ENCODE results near the gene OR5L2. TPM values are rescaled to one million over a fixed set of nuclear protein-coding genes. Genes with fewer than 3 reads are reported as not detected.
"Not testable (repeated sequence)": the region's sequence is repeated elsewhere in the genome, so short reads cannot be mapped to it uniquely, and the experiment has no call there.

The OR5L2 gene
- total and polyA plus RNA-seq, 4 donors, result not detected

GRCh38 chr11:55873146-55873545 is 46.1 kb downstream of the OR5L2 start:
- not testable (repeated sequence) for ATAC-seq (ENCODE audit: insufficient read depth, low FRiP score); H3K27ac ChIP-seq (ENCODE audit: low read depth in 1 of 2, low read length in 1 of 2); H3K4me3 ChIP-seq; H3K9ac ChIP-seq (ENCODE audit: insufficient read depth in 1 of 2, low read length in 2 of 2); DNase-seq; H3K9me3 ChIP-seq (ENCODE audit: control insufficient read depth in 4 of 4, insufficient read depth in 3 of 4, low read length in 3 of 4); H3K4me1 ChIP-seq (ENCODE audit: control insufficient read depth in 5 of 5, insufficient read depth in 5 of 5, low read length in 5 of 5); H3K36me3 ChIP-seq (ENCODE audit: control insufficient read depth in 4 of 4, insufficient read depth in 4 of 4, low read length in 4 of 4); H3K27me3 ChIP-seq (ENCODE audit: control insufficient read depth in 3 of 3, insufficient read depth in 3 of 3, low read length in 2 of 3)
- 23 to 43% methylated on average over 30 to 34 of the region's 34 CpGs for WGBS, 2 donors

Small RNA genes within 50 kb of the gene (small RNA-seq; reads per million reads assigned to genes)
- not detected for gene AC036111.3 (ENCODE audit: low replicate concordance)

Other genes starting within 250 kb of the OR5L2 start
- not detected for gene OR4C11, start 219.6 kb upstream of the OR5L2 start, total RNA-seq
- not detected for gene OR4C11, start 219.6 kb upstream of the OR5L2 start, polyA plus RNA-seq
- gene OR4P4, start 192.1 kb upstream of the OR5L2 start, total RNA-seq, result not detected
- gene OR4P4, start 192.1 kb upstream of the OR5L2 start, polyA plus RNA-seq, result not detected
- not detected for gene OR4S2, start 178.9 kb upstream of the OR5L2 start, total RNA-seq
- gene OR4S2, start 178.9 kb upstream of the OR5L2 start, polyA plus RNA-seq, result not detected
- gene OR4C6, start 165.0 kb upstream of the OR5L2 start, total RNA-seq, result not detected
- gene OR4C6, start 165.0 kb upstream of the OR5L2 start, polyA plus RNA-seq, result not detected
- not detected for gene OR5D13, start 53.8 kb upstream of the OR5L2 start, total RNA-seq
- gene OR5D13, start 53.8 kb upstream of the OR5L2 start, polyA plus RNA-seq, result not detected
- gene OR5D14, start 31.7 kb upstream of the OR5L2 start, total RNA-seq, result not detected
- gene OR5D14, start 31.7 kb upstream of the OR5L2 start, polyA plus RNA-seq, result not detected
- gene OR5L1, start 15.9 kb upstream of the OR5L2 start, total RNA-seq, result not detected
- gene OR5L1, start 15.9 kb upstream of the OR5L2 start, polyA plus RNA-seq, result not detected
- gene OR5D18, start 7.6 kb upstream of the OR5L2 start, total RNA-seq, result not detected
- not detected for gene OR5D18, start 7.6 kb upstream of the OR5L2 start, polyA plus RNA-seq
- gene OR5D16, start 11.5 kb downstream of the OR5L2 start, total RNA-seq, result not detected
- not detected for gene OR5D16, start 11.5 kb downstream of the OR5L2 start, polyA plus RNA-seq
- not detected for gene TRIM51, start 56.1 kb downstream of the OR5L2 start, total RNA-seq
- not detected for gene TRIM51, start 56.1 kb downstream of the OR5L2 start, polyA plus RNA-seq
- not detected for gene OR5W2, start 87.4 kb downstream of the OR5L2 start, total RNA-seq
- not detected for gene OR5W2, start 87.4 kb downstream of the OR5L2 start, polyA plus RNA-seq
- not detected for gene OR5I1, start 109.2 kb downstream of the OR5L2 start, total RNA-seq
- gene OR5I1, start 109.2 kb downstream of the OR5L2 start, polyA plus RNA-seq, result not detected
- not detected for gene OR10AG1, start 142.7 kb downstream of the OR5L2 start, total RNA-seq
- not detected for gene OR10AG1, start 142.7 kb downstream of the OR5L2 start, polyA plus RNA-seq
- gene OR5F1, start 167.4 kb downstream of the OR5L2 start, total RNA-seq, result not detected
- gene OR5F1, start 167.4 kb downstream of the OR5L2 start, polyA plus RNA-seq, result not detected
- gene OR5AS1, start 200.4 kb downstream of the OR5L2 start, total RNA-seq, result not detected
- gene OR5AS1, start 200.4 kb downstream of the OR5L2 start, polyA plus RNA-seq, result not detected

All from lung (tissue), 11 donors.